SU-DHL-6 (cell line): ENCODE measurements around the gene CLEC16A.

Experiments used
- H2AFZ ChIP-seq: fragments of 200-600 bp; sonication (generic); 2 replicates; pipeline ENCODE4 v1.6.1; 2014; ENCODE audit warnings: low read depth, mild to moderate bottlenecking, moderate library complexity, mixed read lengths, antibody characterized with exemption, low read length; ENCODE audit not compliant: severe bottlenecking
- H3F3A ChIP-seq: fragments of 200-600 bp; shearing (Covaris generic); 2 replicates; pipeline ENCODE4 v1.6.0; 2016; ENCODE audit warnings: antibody characterized with exemption, mild to moderate bottlenecking; ENCODE audit not compliant: insufficient read depth
- H3K27ac ChIP-seq: fragments of 200-600 bp; sonication (generic); 2 replicates; pipeline ENCODE4 v1.5.1; 2016; ENCODE audit warnings: low read depth, mild to moderate bottlenecking, low read length, moderate library complexity, mixed read lengths
- H3K27me3 ChIP-seq: fragments of 200-600 bp; sonication (generic), shearing (Covaris generic); 2 replicates; pipeline ENCODE4 v1.6.0; 2014; ENCODE audit warnings: mild to moderate bottlenecking, low read length
- H3K36me3 ChIP-seq: fragments of 200-600 bp; sonication (generic); 2 replicates; pipeline ENCODE4 v1.6.1; 2014; ENCODE audit warnings: mild to moderate bottlenecking, low read length, mixed read lengths
- H3K4me2 ChIP-seq: fragments of 300-600, 200-600 bp; shearing (Covaris generic), sonication (generic); 2 replicates; pipeline ENCODE4 v1.6.0; 2014; ENCODE audit warnings: low read length, low read depth, mild to moderate bottlenecking; ENCODE audit not compliant: poor library complexity, severe bottlenecking
- H3K4me3 ChIP-seq: fragments of 200-600 bp; sonication (generic); 2 replicates; pipeline ENCODE4 v1.5.1; 2014; ENCODE audit warnings: antibody characterized with exemption, low read length, mild to moderate bottlenecking, mixed read lengths; ENCODE audit not compliant: insufficient read depth, poor library complexity, severe bottlenecking
- H3K79me2 ChIP-seq: fragments of 200-600 bp; sonication (generic); 2 replicates; pipeline ENCODE4 v1.6.1; 2014; ENCODE audit warnings: mild to moderate bottlenecking, low read length, moderate library complexity; ENCODE audit not compliant: insufficient read depth
- H3K9ac ChIP-seq: fragments of 200-600 bp; sonication (generic); 2 replicates; pipeline ENCODE4 v1.7.0; 2014; ENCODE audit warnings: mild to moderate bottlenecking, low read length
- H3K9me2 ChIP-seq: fragments of 200-600 bp; sonication (generic); replicated peaks from 2 replicates; pipeline ENCODE4 v1.6.1; 2014; ENCODE audit warnings: low read length; ENCODE audit not compliant: insufficient read depth
- H3K9me3 ChIP-seq: fragments of 200-600 bp; sonication (generic); 2 replicates; pipeline ENCODE4 v1.6.1; 2014; ENCODE audit warnings: low read length, mixed read lengths; ENCODE audit not compliant: insufficient read depth
- H4K20me1 ChIP-seq: fragments of 200-600 bp; sonication (generic); 2 replicates; pipeline ENCODE4 v1.6.1; 2014; ENCODE audit warnings: low read depth, mild to moderate bottlenecking, antibody characterized with exemption, low read length, moderate library complexity, mixed read lengths
- CTCF ChIP-seq: fragments of 200-600 bp; sonication (generic); IDR thresholded peaks from one replicate; pipeline ENCODE4 v1.5.1; 2017; ENCODE audit warnings: antibody characterized with exemption, mild to moderate bottlenecking, low read length, moderate library complexity; ENCODE audit not compliant: insufficient read depth, poor library complexity, severe bottlenecking
- EZH2phosphoT487 ChIP-seq: fragments of 200-600 bp; sonication (generic), shearing (Covaris generic); conservative IDR thresholded peaks from 2 replicates; pipeline ENCODE4 v1.6.1; 2018; ENCODE audit warnings: mild to moderate bottlenecking, antibody characterized with exemption, low read length, moderate library complexity, mixed read lengths

CLEC16A gene

GRCh38 chr16:11183035-11183812 lies 238.9 kb downstream of the CLEC16A start:
- no peak overlapping the region for H3K9ac ChIP-seq
- no peaks in the 10 kb centered on the region for H3K27me3 ChIP-seq
- H3K36me3 ChIP-seq, result no peaks in the 10 kb centered on the region
- H3F3A ChIP-seq, result no peaks in the 10 kb centered on the region
- no peaks in the 10 kb centered on the region for H3K9me3 ChIP-seq
- no peak overlapping the region for H2AFZ ChIP-seq
- H3K4me2 ChIP-seq, result no peak overlapping the region
- H3K9me2 ChIP-seq, result no peaks in the 10 kb centered on the region
- H3K27ac ChIP-seq, result no peak overlapping the region
- TF ChIP-seq CTCF, result no peak
- no peak for TF ChIP-seq EZH2phosphoT487
- no peaks in the 10 kb centered on the region for H3K79me2 ChIP-seq
- no peaks in the 10 kb centered on the region for H4K20me1 ChIP-seq
- H3K4me3 ChIP-seq, result no peak overlapping the region

- H2AFZ ChIP-seq, result no peak overlapping the region
- H3K9me2 ChIP-seq, result no peaks in the 10 kb centered on the region
- H3K9ac ChIP-seq, result no peak overlapping the region
- no peak overlapping the region for H3K27ac ChIP-seq
- H3K9me3 ChIP-seq, result no peaks in the 10 kb centered on the region
- no peaks in the 10 kb centered on the region for H4K20me1 ChIP-seq
- no peak overlapping the region for H3K4me3 ChIP-seq
- H3F3A ChIP-seq, result no peaks in the 10 kb centered on the region
- H3K4me2 ChIP-seq, result no peak overlapping the region
- H3K79me2 ChIP-seq, result no peaks in the 10 kb centered on the region
- TF ChIP-seq CTCF, result no peak
- no peak for TF ChIP-seq EZH2phosphoT487
- no peaks in the 10 kb centered on the region for H3K36me3 ChIP-seq
- H3K27me3 ChIP-seq, result no peaks in the 10 kb centered on the region
These were observed 239.6 kb downstream of the CLEC16A start for GRCh38 chr16:11183951-11184350.

- Histone ChIP-seq H3K9ac (no peak overlapping the region), H3K79me2 (no peaks in the 10 kb centered on the region), H3K27me3 (no peaks in the 10 kb centered on the region), H3K27ac (no peak overlapping the region), H3K4me2 (no peak overlapping the region), H4K20me1 (no peaks in the 10 kb centered on the region), H2AFZ (no peak overlapping the region), H3K36me3 (no peaks in the 10 kb centered on the region), H3K4me3 (no peak overlapping the region), H3K9me2 (no peaks in the 10 kb centered on the region), H3K9me3 (no peaks in the 10 kb centered on the region), H3F3A (no peaks in the 10 kb centered on the region)
- no peak for TF ChIP-seq EZH2phosphoT487
These were observed 243.2 kb downstream of the CLEC16A start for GRCh38 chr16:11187522-11188023.
